OCI-LY1 (cell line): ENCODE data around the gene B3GAT1.

Experiments
- CTCF ChIP-seq: fragments of 200-600 bp; sonication (generic), shearing (Covaris generic); IDR thresholded peaks from 2 replicates; pipeline ENCODE4 v1.5.1; 2017; ENCODE audit warnings: mild to moderate bottlenecking, antibody characterized with exemption, low read length, moderate library complexity, mixed read lengths
- EZH2 ChIP-seq: fragments of 200-600 bp; sonication (generic), shearing (Covaris generic); IDR thresholded peaks from 2 replicates; pipeline ENCODE4 v1.8.0; 2017; ENCODE audit warnings: borderline replicate concordance, mixed run types, mild to moderate bottlenecking, antibody characterized with exemption, low read length, moderate library complexity, mixed read lengths

GRCh38 chr11:134382830-134383229 is 29.2 kb downstream of the B3GAT1 start:
- TF ChIP-seq CTCF (no peak), EZH2 (no peak)
